ENCODE results near the gene MOSPD2. TPM values are rescaled to one million over a fixed set of nuclear protein-coding genes. Genes with fewer than 3 reads are reported as not detected.

MOSPD2 gene
- total and polyA plus RNA-seq, 7 donors = 3.0 to 22.1 (median 14.3) TPM

GRCh38 chrX:14941301-14941700 is 68.1 kb downstream of the MOSPD2 start:
- intact Hi-C loops (cut with DNase I) = no loop called here
- no peak overlapping the region for H3K4me3 ChIP-seq
- WGBS, 2 donors = 90 to 91% methylated on average over 3 of the region's 3 CpGs

GRCh38 chrX:14942341-14942740 is 69.1 kb downstream of the MOSPD2 start:
- 84 to 92% methylated on average over 3 of the region's 3 CpGs for WGBS, 2 donors
- no peaks in the 10 kb centered on the region for H3K36me3 ChIP-seq
- no peaks in the 10 kb centered on the region for H3K27me3 ChIP-seq
- H3K27ac ChIP-seq = no peak overlapping the region
- DNase-seq = no peak
- TF ChIP-seq CTCF (IDR thresholded peaks at IDR 0.05) (no peak), EP300 (IDR thresholded peaks at IDR 0.05) (no peak), POLR2A (IDR thresholded peaks at IDR 0.05) (no peak), POLR2AphosphoS5 (IDR thresholded peaks at IDR 0.05) (no peak)
- no peaks in the 10 kb centered on the region for H3K4me1 ChIP-seq
- H3K4me3 ChIP-seq = no peak overlapping the region
- intact Hi-C loops (cut with DNase I) = no loop called here
- no peaks in the 10 kb centered on the region for H3K9me3 ChIP-seq

More at GRCh38 chrX:14941301-14941700, 68.1 kb downstream of the MOSPD2 start:
- no peaks in the 10 kb centered on the region for H3K9me3 ChIP-seq
- DNase-seq = no peak
- no peaks in the 10 kb centered on the region for H3K4me1 ChIP-seq
- no peaks in the 10 kb centered on the region for H3K36me3 ChIP-seq
- H3K27me3 ChIP-seq = no peaks in the 10 kb centered on the region
- no peak overlapping the region for H3K27ac ChIP-seq
- TF ChIP-seq CTCF (IDR thresholded peaks at IDR 0.05) (no peak), POLR2AphosphoS5 (IDR thresholded peaks at IDR 0.05) (no peak), EP300 (IDR thresholded peaks at IDR 0.05) (no peak), POLR2A (IDR thresholded peaks at IDR 0.05) (no peak)

- 88 to 92% methylated on average over 2 of the region's 2 CpGs for WGBS, 2 donors
- DNase-seq = no peak
- intact Hi-C loops (cut with DNase I) = no loop called here
Measured at GRCh38 chrX:14943962-14944361, 70.7 kb downstream of the MOSPD2 start.

GRCh38 chrX:14946606-14947155 is 73.5 kb downstream of the MOSPD2 start:
- Histone ChIP-seq H3K9me3 (no peaks in the 10 kb centered on the region), H3K4me1 (no peaks in the 10 kb centered on the region), H3K27ac (no peak overlapping the region), H3K27me3 (no peaks in the 10 kb centered on the region), H3K4me3 (no peak overlapping the region), H3K36me3 (no peaks in the 10 kb centered on the region)
- no peak for TF ChIP-seq CTCF (IDR thresholded peaks at IDR 0.05)
- TF ChIP-seq POLR2A (IDR thresholded peaks at IDR 0.05) = no peak
- intact Hi-C loops (cut with DNase I) = no loop called here
- WGBS, 2 donors = 85 to 87% methylated on average over 5 of the region's 5 CpGs
- no peak for DNase-seq

More at GRCh38 chrX:14943962-14944361, 70.7 kb downstream of the MOSPD2 start:
- Histone ChIP-seq H3K27me3 (no peaks in the 10 kb centered on the region), H3K4me1 (no peaks in the 10 kb centered on the region), H3K4me3 (no peak overlapping the region), H3K27ac (no peak overlapping the region), H3K36me3 (no peaks in the 10 kb centered on the region), H3K9me3 (no peaks in the 10 kb centered on the region)
- TF ChIP-seq POLR2AphosphoS5 (IDR thresholded peaks at IDR 0.05) (no peak), EP300 (IDR thresholded peaks at IDR 0.05) (no peak), POLR2A (IDR thresholded peaks at IDR 0.05) (no peak), CTCF (IDR thresholded peaks at IDR 0.05) (no peak)

- DNase-seq = no peak
- intact Hi-C loops (cut with DNase I) = no loop called here
- WGBS, 2 donors = 53 to 75% methylated on average over 1 of the region's 1 CpG
- Histone ChIP-seq H3K27ac (no peak overlapping the region), H3K9me3 (no peaks in the 10 kb centered on the region), H3K4me3 (no peak overlapping the region), H3K4me1 (no peaks in the 10 kb centered on the region), H3K36me3 (no peaks in the 10 kb centered on the region), H3K27me3 (no peaks in the 10 kb centered on the region)
- TF ChIP-seq CTCF (IDR thresholded peaks at IDR 0.05) = no peak
- no peak for TF ChIP-seq POLR2A (IDR thresholded peaks at IDR 0.05)
- TF ChIP-seq POLR2AphosphoS5 (IDR thresholded peaks at IDR 0.05) = no peak
- no peak for TF ChIP-seq EP300 (IDR thresholded peaks at IDR 0.05)
Measured at GRCh38 chrX:14948691-14949090, 75.5 kb downstream of the MOSPD2 start.
